H54 (cell line): ENCODE data around the gene MYLK4.

Experiments
- DNase-seq: peaks from one replicate; pipeline ENCODE4 v3.0.0; 2011; ENCODE audit warnings: low spot score, mixed read lengths; ENCODE audit not compliant: insufficient read length
- FAIRE-seq: peaks from 3 replicates; lab custom pipeline; 2011; peaks lifted over from hg19 to GRCh38; lab: Jason Lieb, UNC
- POLR2A ChIP-seq: IDR thresholded peaks from 2 replicates; pipeline ENCODE4 v1.6.1; 2011; ENCODE audit warnings: low read depth, mild to moderate bottlenecking, low read length

MYLK4 gene

DNA sequence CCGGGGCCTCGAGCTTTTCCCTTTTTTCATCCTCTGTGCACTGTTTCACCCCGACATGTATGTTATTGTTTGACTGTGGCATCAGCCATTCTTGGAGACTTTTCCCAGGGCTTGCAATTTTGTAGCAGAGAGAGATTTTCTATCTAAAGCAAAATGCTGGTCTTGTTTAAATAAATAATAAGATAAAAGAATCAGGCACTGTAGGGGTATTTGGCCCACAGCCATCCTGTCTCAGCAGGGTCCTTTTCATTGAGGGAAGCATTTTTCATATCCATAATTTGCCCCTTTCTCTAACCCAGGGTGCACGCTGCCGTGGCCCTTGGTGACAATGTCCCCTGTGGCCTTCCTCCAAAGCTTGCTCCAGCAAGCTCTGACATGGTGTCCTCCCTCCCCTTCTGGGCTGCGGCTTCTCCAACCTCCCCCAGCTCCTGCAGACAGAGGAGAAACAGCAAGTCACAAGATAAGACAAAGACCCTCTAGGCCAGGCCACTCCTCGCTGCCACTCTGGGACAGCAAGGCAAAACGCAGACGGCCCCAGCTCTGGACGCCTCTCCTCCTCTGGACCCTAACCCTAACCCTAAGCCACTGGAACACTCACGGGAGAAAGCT is 117.6 kb downstream of the MYLK4 start:
- TF ChIP-seq POLR2A: no peak
- FAIRE-seq: no peak
- no peak for DNase-seq

DNA sequence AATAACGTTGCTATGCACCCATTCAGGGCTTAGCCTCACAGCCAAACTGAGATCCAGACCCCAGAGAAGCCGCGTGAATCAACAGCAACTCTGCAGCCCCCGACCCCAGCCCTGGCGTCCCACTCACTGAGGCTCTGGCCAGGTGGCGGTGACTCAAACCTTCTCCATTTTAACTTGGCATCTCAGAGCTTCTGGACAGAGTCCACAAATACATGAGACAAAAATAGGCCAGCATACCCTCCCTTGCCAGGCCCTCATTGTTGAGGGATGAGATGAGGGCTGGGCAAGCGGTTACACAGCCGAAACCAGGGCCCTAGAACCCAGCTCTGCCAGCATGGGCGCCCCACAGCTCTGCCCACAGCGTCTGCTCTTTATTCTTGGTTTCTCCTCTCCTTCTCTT is 118.4 kb downstream of the MYLK4 start:
- DNase-seq (no peak), FAIRE-seq (no peak)
- TF ChIP-seq POLR2A: no peak

DNA sequence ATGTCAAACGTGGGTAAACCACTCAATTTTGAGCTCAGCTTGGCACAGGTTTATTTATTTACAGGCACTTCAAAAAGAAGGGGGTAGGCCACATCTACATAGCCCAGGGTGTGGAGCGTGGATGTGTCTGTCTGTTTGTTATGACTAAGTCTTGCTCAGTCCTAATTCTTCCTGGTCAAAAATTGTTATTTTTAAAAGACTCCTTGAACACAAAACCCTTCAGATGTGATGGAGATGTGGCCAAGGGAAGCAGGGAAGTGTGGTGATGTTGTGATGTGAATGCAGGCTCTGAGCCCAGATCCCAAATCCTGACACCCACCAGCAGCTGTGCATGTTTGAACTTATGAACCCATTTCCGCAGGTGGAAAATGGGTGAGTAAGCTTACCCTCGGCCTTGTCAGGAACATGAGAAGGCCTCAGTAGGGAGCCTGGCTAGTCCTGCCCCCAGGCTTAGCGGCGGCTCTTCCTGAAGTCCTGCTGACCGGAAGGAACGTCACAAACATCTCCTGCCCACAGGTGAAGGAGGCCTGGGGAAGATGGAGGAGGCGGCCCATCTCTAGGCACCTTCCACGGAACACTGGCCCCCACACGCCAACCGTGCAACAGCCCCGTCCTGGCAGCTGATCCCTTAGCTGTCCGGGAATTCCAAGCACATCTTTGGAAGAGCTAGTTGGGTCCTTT is 119.7 kb downstream of the MYLK4 start:
- peak; percentile 61 for DNase-seq
- FAIRE-seq: peak; percentile 85
- TF ChIP-seq POLR2A: no peak

DNA sequence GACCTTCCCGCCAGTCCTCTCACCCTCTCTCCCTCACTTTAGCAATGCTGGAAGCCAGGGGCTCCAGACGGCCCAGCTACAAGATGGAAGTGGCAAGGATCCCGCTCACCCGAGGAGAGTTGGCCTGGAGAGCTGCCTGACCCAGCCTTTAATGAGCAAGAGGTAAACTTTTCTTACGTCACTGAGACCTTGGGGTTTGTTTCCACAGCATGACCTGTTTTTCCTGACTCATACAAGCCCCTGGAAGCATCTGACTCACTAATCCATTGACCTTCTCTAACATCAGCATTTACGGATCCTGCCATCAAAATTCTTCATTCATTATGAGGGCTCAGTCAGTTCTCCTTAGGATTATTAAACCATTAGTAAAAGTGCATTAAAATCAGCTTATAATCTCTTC is 120.4 kb downstream of the MYLK4 start:
- no peak for TF ChIP-seq POLR2A
- FAIRE-seq (peak; percentile 92), DNase-seq (peak; percentile 84)

DNA sequence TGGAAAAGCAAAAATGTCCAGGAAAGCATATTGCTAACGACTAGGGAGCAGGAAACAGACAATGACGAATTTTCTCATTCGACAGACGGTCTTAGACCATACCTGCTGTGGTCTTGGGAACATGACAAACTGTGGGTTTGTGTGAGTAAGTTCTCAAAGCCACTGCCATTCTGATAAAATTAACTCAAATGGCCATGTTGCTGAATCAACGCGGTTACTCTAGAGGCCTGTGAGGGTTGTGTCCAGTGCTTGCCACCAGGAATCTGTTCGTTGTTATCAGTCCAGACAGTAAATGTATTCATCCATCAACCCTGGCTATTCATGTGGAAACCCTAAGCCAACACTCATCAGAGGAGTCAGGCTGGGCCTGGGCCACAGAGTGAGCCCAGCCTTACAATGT is 124.3 kb downstream of the MYLK4 start:
- FAIRE-seq (peak; percentile 85), DNase-seq (no peak)
- no peak for TF ChIP-seq POLR2A

DNA sequence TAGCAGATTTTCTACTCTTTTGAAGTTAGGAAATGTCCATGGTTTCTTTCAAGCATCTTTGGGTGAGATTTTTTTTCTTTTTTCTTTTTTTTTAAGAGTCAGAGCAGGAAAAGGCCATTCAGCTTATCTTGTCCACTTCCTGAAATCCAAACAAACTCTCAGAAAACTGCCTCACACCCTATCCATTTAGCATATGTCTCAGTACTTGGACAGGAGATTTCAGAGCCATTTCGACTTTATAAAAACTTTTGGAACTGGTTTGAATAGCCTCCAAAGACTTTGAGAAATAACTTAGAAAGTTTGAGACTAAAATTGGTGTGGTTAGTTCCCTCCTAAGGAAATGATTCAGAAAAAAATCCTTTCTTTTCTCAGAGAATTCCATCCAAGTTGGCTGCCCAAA is 125.1 kb downstream of the MYLK4 start:
- FAIRE-seq: no peak
- no peak for DNase-seq
- no peak for TF ChIP-seq POLR2A

DNA sequence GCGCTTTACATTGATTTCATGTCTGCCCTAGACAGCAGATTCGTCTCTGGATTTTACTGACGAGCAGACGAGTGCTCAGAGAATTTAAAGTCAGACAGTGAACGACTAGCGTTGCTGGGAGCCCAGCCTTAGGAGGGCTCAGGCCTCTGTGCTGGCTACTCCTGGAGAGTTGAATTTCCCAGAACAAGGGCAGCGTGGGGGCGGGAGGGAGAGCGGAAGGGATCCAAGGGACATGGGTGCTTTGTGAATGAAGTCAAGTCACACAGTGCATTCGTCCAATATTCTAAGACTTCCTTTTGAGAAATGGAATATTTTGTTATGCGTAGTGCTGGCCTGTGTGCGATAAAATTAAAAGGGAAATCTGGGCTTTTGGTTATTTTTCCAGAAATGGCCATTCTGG is 126.5 kb downstream of the MYLK4 start:
- FAIRE-seq: no peak
- no peak for DNase-seq
- TF ChIP-seq POLR2A: no peak

DNA sequence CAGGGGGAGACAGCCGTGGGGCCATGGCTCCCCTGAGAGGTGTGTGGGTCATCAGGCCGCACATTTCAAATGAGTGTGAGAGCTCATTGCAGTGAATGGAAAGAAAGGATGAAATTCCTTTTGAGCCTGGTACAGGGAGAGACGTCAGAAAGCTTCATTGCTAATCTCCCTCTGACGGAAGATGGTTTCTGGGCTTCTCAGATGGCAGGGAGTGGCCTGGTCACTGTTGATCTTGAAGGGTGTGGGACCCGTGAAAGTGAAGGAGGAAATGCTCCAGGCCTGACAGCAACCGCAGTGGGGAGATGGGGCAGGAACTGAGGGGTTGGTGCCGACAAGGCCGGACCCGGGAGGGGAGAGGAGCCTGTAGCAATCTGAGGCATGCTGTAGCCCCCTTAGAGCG is 127.4 kb downstream of the MYLK4 start:
- FAIRE-seq: no peak
- TF ChIP-seq POLR2A: no peak
- DNase-seq: no peak

DNA sequence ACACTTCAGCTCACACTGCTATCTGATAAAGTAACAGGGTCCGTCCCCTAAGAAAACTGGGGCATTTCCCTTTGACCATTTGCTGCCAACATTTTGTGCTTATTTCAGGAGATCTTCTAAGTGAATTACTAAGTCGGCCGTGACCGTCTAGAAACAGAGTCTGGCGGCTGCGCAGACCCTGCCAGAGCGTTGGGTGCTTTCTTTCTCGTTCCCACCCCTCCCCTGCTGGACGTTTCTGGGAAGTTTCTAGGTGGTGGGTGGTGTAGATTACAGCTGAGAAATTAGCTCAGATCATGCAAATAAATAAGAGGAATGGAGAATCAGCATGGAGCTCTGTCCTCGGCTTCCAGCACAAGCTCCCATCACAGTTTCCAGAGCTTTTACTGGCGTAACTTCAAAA is 128.1 kb downstream of the MYLK4 start:
- FAIRE-seq (no peak), DNase-seq (no peak)
- no peak for TF ChIP-seq POLR2A

DNA sequence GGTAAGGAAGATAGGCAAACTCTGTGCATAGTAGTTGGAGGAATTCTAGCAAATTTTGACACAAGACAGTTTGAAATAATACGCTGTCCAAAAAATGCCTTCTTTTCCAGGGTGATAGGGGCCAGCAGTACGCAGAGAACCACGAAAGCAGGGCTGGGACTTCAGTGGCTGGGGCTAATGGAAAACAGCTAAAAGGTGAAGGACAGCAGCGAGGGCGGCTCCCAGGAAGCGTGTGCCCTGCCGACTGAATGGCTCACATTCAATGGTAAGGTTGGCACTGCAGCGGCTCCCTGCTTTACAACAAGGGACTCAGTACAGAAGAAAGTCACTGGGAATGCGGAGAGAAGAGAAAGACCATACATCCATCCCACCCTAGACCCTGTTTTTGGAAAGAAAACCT is 131.1 kb downstream of the MYLK4 start:
- FAIRE-seq (no peak), DNase-seq (no peak)
- TF ChIP-seq POLR2A: no peak

DNA sequence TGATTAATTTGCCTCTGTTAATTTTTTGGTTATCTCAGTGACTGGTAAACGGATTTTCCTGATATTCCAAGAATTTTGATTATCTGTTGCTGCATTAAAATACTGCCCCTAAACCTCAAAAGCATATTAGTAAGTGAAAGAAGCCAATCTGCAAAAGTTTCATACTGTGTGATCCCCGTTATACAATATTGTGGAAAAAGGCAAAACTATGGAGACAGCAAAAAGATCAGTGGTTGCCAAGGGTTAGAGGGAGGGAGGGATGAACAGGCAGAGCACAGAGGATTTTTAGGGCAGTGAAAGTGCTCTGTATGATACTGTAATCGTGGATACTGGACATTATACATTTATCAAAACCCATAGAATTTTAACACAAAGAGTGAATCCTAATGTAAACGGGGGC is 133.0 kb downstream of the MYLK4 start:
- no peak for TF ChIP-seq POLR2A
- DNase-seq (no peak), FAIRE-seq (no peak)

DNA sequence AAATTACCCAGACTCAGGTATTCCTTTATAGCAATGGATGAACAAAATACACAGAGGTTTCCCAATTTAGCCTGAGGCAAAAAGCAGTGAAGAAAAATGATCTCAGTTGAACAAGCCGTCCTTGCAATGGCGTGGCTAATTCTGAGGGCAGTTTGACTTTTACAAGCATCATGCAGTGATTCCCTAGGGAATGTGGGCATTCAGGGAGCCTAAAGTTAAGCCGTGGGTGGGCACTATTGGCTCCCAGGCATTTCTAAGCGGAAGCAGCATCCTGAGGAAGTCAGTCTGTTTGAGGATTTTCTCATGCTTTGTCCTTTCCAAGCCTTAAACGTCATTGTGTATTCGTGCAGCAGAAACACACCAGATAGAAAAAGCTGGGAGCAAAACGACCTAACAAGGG is 133.9 kb downstream of the MYLK4 start:
- no peak for DNase-seq
- TF ChIP-seq POLR2A: no peak
- FAIRE-seq: no peak

DNA sequence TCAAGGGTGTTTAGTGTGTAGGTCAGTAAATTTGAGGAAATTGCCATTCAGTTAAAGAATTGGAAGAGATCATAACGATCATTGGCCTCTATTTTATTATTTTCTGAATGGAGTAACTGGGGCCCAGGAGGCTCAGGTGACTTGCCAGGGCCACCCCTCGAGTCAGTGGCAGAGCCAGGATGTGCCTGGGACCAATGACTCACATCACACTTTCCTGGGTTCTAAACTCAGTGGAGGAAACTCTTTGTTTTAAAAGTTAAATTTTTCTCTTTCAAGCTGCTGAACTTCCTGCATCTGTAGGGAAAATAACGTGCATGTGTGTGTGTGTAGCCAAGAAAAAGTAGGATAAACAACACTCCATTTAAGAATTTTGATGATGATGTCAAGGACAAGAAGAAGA is 135.5 kb downstream of the MYLK4 start:
- FAIRE-seq (no peak), DNase-seq (no peak)
- no peak for TF ChIP-seq POLR2A

DNA sequence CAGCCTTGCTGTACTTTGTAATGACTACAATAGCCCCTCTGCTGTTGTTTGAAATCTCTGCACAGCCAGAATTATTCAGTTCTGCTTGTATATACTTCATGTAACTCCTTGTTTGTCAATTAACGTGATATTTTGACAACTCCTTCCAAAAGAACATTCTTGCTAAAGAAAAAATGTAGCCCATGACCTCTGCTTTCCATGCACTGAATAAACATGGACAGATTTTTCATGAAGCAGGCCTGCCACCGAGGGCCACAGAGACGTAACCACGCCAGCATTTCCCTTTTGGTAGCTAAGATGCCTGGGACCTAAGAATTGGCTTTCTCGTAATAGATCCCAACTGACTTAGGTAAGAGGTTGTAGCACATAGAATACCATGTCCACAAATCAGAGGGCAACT is 135.9 kb downstream of the MYLK4 start:
- no peak for TF ChIP-seq POLR2A
- DNase-seq: no peak
- FAIRE-seq: no peak

DNA sequence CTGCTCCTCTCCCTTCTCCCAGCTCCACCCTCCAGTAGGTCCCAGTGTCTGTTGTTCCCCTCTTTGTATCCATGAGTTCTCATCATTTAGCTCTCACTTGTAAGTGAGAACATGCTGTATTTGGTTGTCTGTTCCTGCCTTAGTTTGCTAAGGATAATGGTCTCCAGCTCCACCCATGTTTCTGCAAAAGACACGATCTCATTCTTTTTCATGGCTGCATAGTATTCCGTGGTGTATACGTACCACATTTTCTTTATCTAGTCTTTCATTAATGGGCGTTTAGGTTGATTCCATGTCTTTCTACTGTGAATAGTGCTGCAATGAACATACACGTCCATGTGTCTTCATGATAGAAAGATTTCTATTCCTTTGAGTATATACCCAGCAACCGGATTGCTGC is 136.6 kb downstream of the MYLK4 start:
- no peak for FAIRE-seq
- no peak for DNase-seq

More for the DNA sequence above, 136.6 kb downstream of the MYLK4 start:
- no peak for TF ChIP-seq POLR2A
